ENCODE measurements around the gene NENF. TPM values are rescaled to one million over a fixed set of nuclear protein-coding genes. Genes with fewer than 3 reads are reported as not detected.
"Not testable (repeated sequence)": the region's sequence is repeated elsewhere in the genome, so short reads cannot be mapped to it uniquely, and the experiment has no call there.

NENF gene
- total RNA-seq, 2 donors from 2014 or later, result 83.2 to 277 TPM

DNA sequence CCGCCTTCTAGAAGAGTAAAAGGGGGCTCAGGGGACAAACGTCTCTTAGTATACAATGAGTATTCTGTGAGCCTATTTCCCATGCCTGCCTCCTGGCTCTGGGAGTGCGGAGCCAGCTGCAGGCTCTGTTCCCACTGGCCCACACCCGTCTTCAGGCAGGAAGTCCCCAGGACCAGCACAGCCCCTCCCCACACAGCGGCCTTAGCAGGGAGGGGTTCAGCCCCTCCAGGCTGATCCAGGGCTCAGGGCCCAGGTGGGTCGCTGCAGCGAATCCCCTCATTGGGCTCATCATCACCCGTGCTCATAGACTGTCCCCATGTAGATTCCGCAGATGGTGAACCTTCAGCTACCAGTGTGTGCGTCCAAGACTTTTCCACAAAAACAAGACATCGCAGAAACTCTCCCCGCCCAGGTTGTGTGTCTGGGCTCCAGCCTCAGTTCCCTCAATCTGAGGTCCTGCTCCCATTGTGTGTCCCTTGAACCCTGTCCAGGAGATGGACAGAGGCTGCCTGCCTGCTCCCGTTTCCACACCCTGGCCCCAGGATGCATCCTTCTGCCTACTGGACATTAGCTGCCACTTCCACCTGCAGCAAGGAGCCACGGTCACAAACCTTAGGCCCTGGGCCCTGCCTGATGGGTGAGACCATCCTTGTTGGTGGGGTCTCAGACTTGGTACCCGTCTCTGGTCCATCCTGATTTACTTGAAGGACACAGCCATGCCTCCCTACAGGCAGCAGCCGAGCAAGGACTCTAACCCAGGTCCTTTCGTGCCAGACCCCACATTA lies 39.4 kb downstream of the NENF start:
- Histone ChIP-seq H3K4me1 (replicated peaks) (no peaks in the 10 kb centered on the region), H3K36me3 (no peaks in the 10 kb centered on the region), H3K27ac (no peak overlapping the region), H3K27me3 (replicated peaks; ENCODE audit: insufficient read depth) (no peaks in the 10 kb centered on the region), H3K9me3 (no peaks in the 10 kb centered on the region), H3K4me3 (no peak overlapping the region)
- WGBS, result 90% methylated on average over 17 of the region's 17 CpGs
- no peak for DNase-seq (ENCODE audit: low spot score)
- intact Hi-C loops (cut with DNase I), result no loop called here
- TF ChIP-seq POLR2AphosphoS5 (IDR thresholded peaks at IDR 0.05) (no peak), POLR2A (IDR thresholded peaks at IDR 0.05) (no peak), CTCF (IDR thresholded peaks at IDR 0.05) (no peak)

GRCh38 chr1:212473729-212474128 lies 41.0 kb downstream of the NENF start:
- TF ChIP-seq POLR2A (IDR thresholded peaks at IDR 0.05) (no peak), POLR2AphosphoS5 (IDR thresholded peaks at IDR 0.05) (no peak), CTCF (IDR thresholded peaks at IDR 0.05) (no peak)
- no peak overlapping the region for H3K4me3 ChIP-seq
- no peaks in the 10 kb centered on the region for H3K9me3 ChIP-seq
- 91% methylated on average over 9 of the region's 9 CpGs for WGBS
- no peaks in the 10 kb centered on the region for H3K27me3 ChIP-seq (replicated peaks; ENCODE audit: insufficient read depth)
- H3K27ac ChIP-seq, result no peak overlapping the region
- H3K36me3 ChIP-seq, result no peaks in the 10 kb centered on the region
- no peaks in the 10 kb centered on the region for H3K4me1 ChIP-seq (replicated peaks)
- intact Hi-C loops (cut with DNase I), result no loop called here
- DNase-seq (ENCODE audit: low spot score), result no peak

DNA sequence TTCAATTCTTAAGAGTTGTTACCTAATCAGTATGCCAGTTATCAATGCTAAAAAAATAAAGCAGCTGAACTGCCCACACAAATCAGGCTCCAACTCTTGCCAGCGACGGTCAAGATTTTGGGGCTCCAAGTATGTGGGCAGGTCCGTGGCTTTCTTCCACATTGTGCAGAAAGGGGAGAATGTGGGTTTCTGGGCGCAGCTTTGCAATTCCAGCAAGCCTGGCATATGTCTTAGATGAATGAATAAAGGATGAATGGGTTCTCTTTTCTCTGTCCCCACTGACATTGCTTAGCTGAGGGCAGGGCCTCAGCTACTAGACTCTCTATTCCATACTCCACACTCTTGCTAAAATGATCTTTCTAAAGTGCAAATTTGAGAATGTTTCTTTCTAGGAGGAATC lies 42.4 kb downstream of the NENF start:
- intact Hi-C loops (cut with DNase I), result loop anchor here (5.0 kb wide), 3 partner anchors 132 to 307 kb away; partner anchors contain the start of gene ATF3
- Histone ChIP-seq H3K27ac (no peak overlapping the region), H3K27me3 (replicated peaks; ENCODE audit: insufficient read depth) (no peaks in the 10 kb centered on the region), H3K4me3 (no peak overlapping the region), H3K9me3 (no peaks in the 10 kb centered on the region), H3K4me1 (replicated peaks) (no peaks in the 10 kb centered on the region), H3K36me3 (no peaks in the 10 kb centered on the region)
- TF ChIP-seq CTCF (IDR thresholded peaks at IDR 0.05) (no peak), POLR2AphosphoS5 (IDR thresholded peaks at IDR 0.05) (no peak), POLR2A (IDR thresholded peaks at IDR 0.05) (no peak)
- DNase-seq (ENCODE audit: low spot score), result no peak
- WGBS, result 80% methylated on average over 4 of the region's 4 CpGs

- not testable (repeated sequence) for H3K27me3 ChIP-seq (replicated peaks; ENCODE audit: insufficient read depth); H3K27ac ChIP-seq; H3K4me1 ChIP-seq (replicated peaks); DNase-seq (ENCODE audit: low spot score); H3K9me3 ChIP-seq; H3K4me3 ChIP-seq; H3K36me3 ChIP-seq
- WGBS, result 85% methylated on average over 3 of the region's 3 CpGs
- intact Hi-C loops (cut with DNase I), result loop anchor here (5.0 kb wide), 3 partner anchors 131 to 306 kb away; partner anchors contain the start of gene ATF3
These were observed 43.1 kb downstream of the NENF start for GRCh38 chr1:212475831-212476230.

GRCh38 chr1:212477014-212477679 lies 44.4 kb downstream of the NENF start:
- intact Hi-C loops (cut with DNase I), result loop anchor here (5.0 kb wide), 3 partner anchors 130 to 305 kb away; partner anchors contain the start of gene ATF3
- Histone ChIP-seq H3K9me3 (no peaks in the 10 kb centered on the region), H3K36me3 (no peaks in the 10 kb centered on the region), H3K4me1 (replicated peaks) (no peaks in the 10 kb centered on the region), H3K27me3 (replicated peaks; ENCODE audit: insufficient read depth) (no peaks in the 10 kb centered on the region), H3K27ac (no peak overlapping the region), H3K4me3 (no peak overlapping the region)
- TF ChIP-seq POLR2AphosphoS5 (IDR thresholded peaks at IDR 0.05), result peak; percentile 49
- TF ChIP-seq POLR2A (IDR thresholded peaks at IDR 0.05), result no peak
- TF ChIP-seq CTCF (IDR thresholded peaks at IDR 0.05), result peak; percentile 64 to 88 (median 74)
- 29% methylated on average over 12 of the region's 12 CpGs for WGBS
- DNase-seq (ENCODE audit: low spot score), result peak; percentile 79
